ENCODE measurements around the gene C19orf18. TPM values are rescaled to one million over a fixed set of nuclear protein-coding genes. Genes with fewer than 3 reads are reported as not detected.
"Not testable (repeated sequence)": the region's sequence is repeated elsewhere in the genome, so short reads cannot be mapped to it uniquely, and the experiment has no call there.

Gene C19orf18
- total and polyA plus RNA-seq, 4 donors, result 0.24 to 2.0 (median 1.3) TPM

DNA sequence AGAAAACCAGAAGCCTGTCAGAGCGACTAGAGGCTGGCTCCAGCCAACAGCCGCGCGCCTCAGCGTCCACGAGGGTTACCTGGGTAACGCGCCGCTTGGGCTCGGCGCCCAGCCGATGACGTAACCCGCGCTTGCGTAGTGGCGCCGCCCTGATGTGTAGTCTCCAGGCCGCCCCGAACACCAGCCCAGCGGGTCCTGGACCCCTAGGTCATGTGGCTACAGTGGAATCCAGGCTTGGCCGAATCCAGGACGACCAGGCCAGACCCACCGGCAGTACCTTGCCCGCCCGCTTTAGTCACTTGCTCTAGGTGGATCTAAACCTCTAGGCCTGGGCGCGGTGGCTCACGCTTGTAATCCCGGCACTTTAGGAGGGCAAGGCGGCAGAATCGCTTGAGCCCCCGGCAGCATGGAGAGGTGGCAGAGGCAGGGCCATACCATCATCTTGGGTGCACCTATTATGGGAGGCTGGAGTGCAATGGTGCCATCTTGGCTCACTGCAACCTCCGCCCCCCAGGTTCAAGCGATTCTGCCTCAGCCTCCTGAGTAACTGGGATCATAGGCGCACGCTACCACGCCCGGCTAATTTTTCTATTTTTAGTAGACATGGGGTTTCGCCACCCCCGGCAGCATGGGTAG, 35.5 kb upstream of the C19orf18 start:
- H3K27me3 ChIP-seq (ENCODE audit: control insufficient read depth in 3 of 3, insufficient read depth in 3 of 3, low read length in 2 of 3), result no peaks in the 10 kb centered on the region
- H3K9ac ChIP-seq (ENCODE audit: insufficient read depth in 1 of 2, low read length in 2 of 2), result peak overlapping the region; percentile 26 to 40
- peaks cover 0 to 59% (median 2%) of the 10 kb centered on the region in 4 donors for H3K9me3 ChIP-seq (ENCODE audit: control insufficient read depth in 4 of 4, insufficient read depth in 3 of 4, low read length in 3 of 4)
- peaks cover 0 to 7% (median 0%) of the 10 kb centered on the region in 5 donors for H3K4me1 ChIP-seq (ENCODE audit: control insufficient read depth in 5 of 5, insufficient read depth in 5 of 5, low read length in 5 of 5)
- H3K27ac ChIP-seq (ENCODE audit: low read depth in 1 of 2, low read length in 1 of 2), result peak overlapping the region in 1 of 2 donors; percentile 56
- peaks cover 3 to 22% (median 15%) of the 10 kb centered on the region in 4 donors for H3K36me3 ChIP-seq (ENCODE audit: control insufficient read depth in 4 of 4, insufficient read depth in 4 of 4, low read length in 4 of 4)
- H3K4me3 ChIP-seq, result no peak overlapping the region
- no peak for TF ChIP-seq CTCF (IDR thresholded peaks at IDR 0.05; ENCODE audit: control extremely low read depth, extremely low read depth)
- ATAC-seq (ENCODE audit: insufficient read depth, low FRiP score), result no peak
- 4 to 13% methylated on average over 41 of the region's 41 CpGs for WGBS, 2 donors
- peak; percentile 96 to 97 (median 96) for DNase-seq

GRCh38 chr19:58009301-58009665, 34.9 kb upstream of the C19orf18 start:
- DNase-seq (no peak), ATAC-seq (ENCODE audit: insufficient read depth, low FRiP score) (no peak)
- Histone ChIP-seq H3K27me3 (ENCODE audit: control insufficient read depth in 3 of 3, insufficient read depth in 3 of 3, low read length in 2 of 3) (no peaks in the 10 kb centered on the region), H3K9me3 (ENCODE audit: control insufficient read depth in 4 of 4, insufficient read depth in 3 of 4, low read length in 3 of 4) (peaks cover 0 to 58% (median 2%) of the 10 kb centered on the region in 4 donors), H3K4me1 (ENCODE audit: control insufficient read depth in 5 of 5, insufficient read depth in 5 of 5, low read length in 5 of 5) (peaks cover under 1 to 12% (median 4%) of the 10 kb centered on the region in 5 donors), H3K9ac (ENCODE audit: insufficient read depth in 1 of 2, low read length in 2 of 2) (no peak overlapping the region), H3K27ac (ENCODE audit: low read depth in 1 of 2, low read length in 1 of 2) (peak overlapping the region in 1 of 2 donors; percentile 0), H3K36me3 (ENCODE audit: control insufficient read depth in 4 of 4, insufficient read depth in 4 of 4, low read length in 4 of 4) (peaks cover 5 to 27% (median 16%) of the 10 kb centered on the region in 4 donors), H3K4me3 (no peak overlapping the region)
- WGBS, 2 donors, result 2 to 7% methylated on average over 21 of the region's 21 CpGs
- no peak for TF ChIP-seq CTCF (IDR thresholded peaks at IDR 0.05; ENCODE audit: control extremely low read depth, extremely low read depth)

DNA sequence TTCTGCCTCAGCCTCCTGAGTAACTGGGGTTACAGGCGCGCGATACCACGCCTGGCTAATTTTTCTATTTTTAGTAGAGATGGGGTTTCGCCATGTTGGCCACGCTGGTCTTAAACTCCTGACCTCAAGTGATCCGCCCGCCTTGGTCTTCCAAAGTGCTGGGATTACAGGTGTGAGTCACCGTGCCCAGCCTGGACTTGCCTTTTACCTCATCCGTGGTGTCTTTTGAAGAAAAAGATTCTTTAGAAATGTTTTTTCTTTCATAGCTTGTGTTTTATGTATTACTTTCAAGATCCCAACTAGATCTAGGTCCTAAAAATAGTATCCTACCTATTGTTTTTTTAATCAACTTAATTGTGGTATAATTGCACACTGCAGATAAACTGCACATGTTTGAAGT, 34.5 kb upstream of the C19orf18 start:
- not testable (repeated sequence) for H3K27me3 ChIP-seq (ENCODE audit: control insufficient read depth in 3 of 3, insufficient read depth in 3 of 3, low read length in 2 of 3); H3K27ac ChIP-seq (ENCODE audit: low read depth in 1 of 2, low read length in 1 of 2); ATAC-seq (ENCODE audit: insufficient read depth, low FRiP score); H3K4me3 ChIP-seq; H3K9ac ChIP-seq (ENCODE audit: insufficient read depth in 1 of 2, low read length in 2 of 2); DNase-seq
- Histone ChIP-seq H3K36me3 (ENCODE audit: control insufficient read depth in 4 of 4, insufficient read depth in 4 of 4, low read length in 4 of 4) (peaks cover 6 to 31% (median 18%) of the 10 kb centered on the region in 4 donors), H3K4me1 (ENCODE audit: control insufficient read depth in 5 of 5, insufficient read depth in 5 of 5, low read length in 5 of 5) (peaks cover 4 to 16% (median 7%) of the 10 kb centered on the region in 5 donors), H3K9me3 (ENCODE audit: control insufficient read depth in 4 of 4, insufficient read depth in 3 of 4, low read length in 3 of 4) (peaks cover 0 to 60% (median 4%) of the 10 kb centered on the region in 4 donors)
- 43 to 48% methylated on average over 10 of the region's 10 CpGs for WGBS, 2 donors

DNA sequence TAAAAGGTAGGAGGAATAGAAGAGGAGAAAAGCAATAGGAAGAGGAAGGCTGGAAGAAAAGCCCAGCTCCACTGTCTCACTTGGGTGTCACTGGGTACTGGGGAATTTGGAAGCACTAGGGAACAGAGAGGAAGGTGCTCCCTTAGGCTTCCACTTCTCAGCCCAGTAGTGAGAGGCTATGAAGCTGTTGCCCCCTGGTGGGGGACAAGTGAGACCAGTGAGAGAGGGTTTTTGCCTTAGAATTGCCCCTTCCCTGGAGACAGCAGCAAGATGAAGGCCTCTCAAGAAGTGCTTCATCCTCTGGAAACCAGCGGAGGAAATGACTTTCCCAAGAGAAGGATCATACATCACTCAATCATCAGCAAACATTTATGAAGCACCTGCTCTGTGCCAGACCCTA, 33.0 kb upstream of the C19orf18 start:
- ATAC-seq (ENCODE audit: insufficient read depth, low FRiP score) (no peak), DNase-seq (no peak)
- TF ChIP-seq CTCF (IDR thresholded peaks at IDR 0.05; ENCODE audit: control extremely low read depth, extremely low read depth), result no peak
- Histone ChIP-seq H3K9ac (ENCODE audit: insufficient read depth in 1 of 2, low read length in 2 of 2) (no peak overlapping the region), H3K4me1 (ENCODE audit: control insufficient read depth in 5 of 5, insufficient read depth in 5 of 5, low read length in 5 of 5) (peaks cover 5 to 22% (median 7%) of the 10 kb centered on the region in 5 donors), H3K27ac (ENCODE audit: low read depth in 1 of 2, low read length in 1 of 2) (no peak overlapping the region), H3K4me3 (no peak overlapping the region), H3K36me3 (ENCODE audit: control insufficient read depth in 4 of 4, insufficient read depth in 4 of 4, low read length in 4 of 4) (peaks cover 6 to 27% (median 18%) of the 10 kb centered on the region in 4 donors), H3K27me3 (ENCODE audit: control insufficient read depth in 3 of 3, insufficient read depth in 3 of 3, low read length in 2 of 3) (no peaks in the 10 kb centered on the region), H3K9me3 (ENCODE audit: control insufficient read depth in 4 of 4, insufficient read depth in 3 of 4, low read length in 3 of 4) (peaks cover 0 to 56% (median 4%) of the 10 kb centered on the region in 4 donors)
- 83 to 86% methylated on average over 1 of the region's 1 CpG for WGBS, 2 donors

Measured in lung (tissue), 12 donors.